ENCODE data around the gene ERC1.

ERC1 gene

DNA sequence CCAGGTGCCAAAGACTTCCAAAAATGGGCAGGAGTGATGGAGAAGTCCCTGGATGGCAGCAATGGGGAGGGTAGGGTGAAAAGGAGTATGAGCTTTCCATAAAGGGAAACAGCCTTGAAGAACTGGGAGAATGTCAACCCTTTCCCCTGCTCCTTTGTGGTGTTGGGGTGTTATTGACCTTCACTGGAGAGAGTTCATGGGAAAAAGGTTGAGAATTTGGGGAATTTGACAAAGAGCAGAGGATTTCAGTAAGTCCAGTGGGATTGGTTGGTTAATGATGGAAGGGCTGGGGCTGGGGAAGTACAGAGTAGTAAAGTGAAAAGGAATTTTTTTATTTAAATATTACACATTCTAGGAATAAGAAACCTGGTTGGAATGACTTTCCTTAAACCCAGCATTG, 116.6 kb downstream of the ERC1 start:
- H3K27ac ChIP-seq (replicated peaks) = no peak overlapping the region
- no peak overlapping the region for H3K4me3 ChIP-seq (replicated peaks; ENCODE audit: insufficient read depth, low read length)
- H3K27me3 ChIP-seq (ENCODE audit: insufficient read depth, poor library complexity, severe bottlenecking) = no peaks in the 10 kb centered on the region
- TF ChIP-seq, protein P1, sequence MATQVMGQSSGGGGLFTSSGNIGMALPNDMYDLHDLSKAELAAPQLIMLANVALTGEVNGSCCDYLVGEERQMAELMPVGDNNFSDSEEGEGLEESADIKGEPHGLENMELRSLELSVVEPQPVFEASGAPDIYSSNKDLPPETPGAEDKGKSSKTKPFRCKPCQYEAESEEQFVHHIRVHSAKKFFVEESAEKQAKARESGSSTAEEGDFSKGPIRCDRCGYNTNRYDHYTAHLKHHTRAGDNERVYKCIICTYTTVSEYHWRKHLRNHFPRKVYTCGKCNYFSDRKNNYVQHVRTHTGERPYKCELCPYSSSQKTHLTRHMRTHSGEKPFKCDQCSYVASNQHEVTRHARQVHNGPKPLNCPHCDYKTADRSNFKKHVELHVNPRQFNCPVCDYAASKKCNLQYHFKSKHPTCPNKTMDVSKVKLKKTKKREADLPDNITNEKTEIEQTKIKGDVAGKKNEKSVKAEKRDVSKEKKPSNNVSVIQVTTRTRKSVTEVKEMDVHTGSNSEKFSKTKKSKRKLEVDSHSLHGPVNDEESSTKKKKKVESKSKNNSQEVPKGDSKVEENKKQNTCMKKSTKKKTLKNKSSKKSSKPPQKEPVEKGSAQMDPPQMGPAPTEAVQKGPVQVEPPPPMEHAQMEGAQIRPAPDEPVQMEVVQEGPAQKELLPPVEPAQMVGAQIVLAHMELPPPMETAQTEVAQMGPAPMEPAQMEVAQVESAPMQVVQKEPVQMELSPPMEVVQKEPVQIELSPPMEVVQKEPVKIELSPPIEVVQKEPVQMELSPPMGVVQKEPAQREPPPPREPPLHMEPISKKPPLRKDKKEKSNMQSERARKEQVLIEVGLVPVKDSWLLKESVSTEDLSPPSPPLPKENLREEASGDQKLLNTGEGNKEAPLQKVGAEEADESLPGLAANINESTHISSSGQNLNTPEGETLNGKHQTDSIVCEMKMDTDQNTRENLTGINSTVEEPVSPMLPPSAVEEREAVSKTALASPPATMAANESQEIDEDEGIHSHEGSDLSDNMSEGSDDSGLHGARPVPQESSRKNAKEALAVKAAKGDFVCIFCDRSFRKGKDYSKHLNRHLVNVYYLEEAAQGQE (IDR thresholded peaks at IDR 0.05; ENCODE audit: insufficient replicate concordance, low read depth) = no peak
- TF ChIP-seq POLR2AphosphoS5 (IDR thresholded peaks at IDR 0.05; ENCODE audit: low read depth) (no peak), GABPA (IDR thresholded peaks at IDR 0.05; ENCODE audit: low read depth) (no peak), SPI1 (IDR thresholded peaks at IDR 0.05; ENCODE audit: borderline replicate concordance, low read depth) (no peak)
- TF ChIP-seq, protein P2, sequence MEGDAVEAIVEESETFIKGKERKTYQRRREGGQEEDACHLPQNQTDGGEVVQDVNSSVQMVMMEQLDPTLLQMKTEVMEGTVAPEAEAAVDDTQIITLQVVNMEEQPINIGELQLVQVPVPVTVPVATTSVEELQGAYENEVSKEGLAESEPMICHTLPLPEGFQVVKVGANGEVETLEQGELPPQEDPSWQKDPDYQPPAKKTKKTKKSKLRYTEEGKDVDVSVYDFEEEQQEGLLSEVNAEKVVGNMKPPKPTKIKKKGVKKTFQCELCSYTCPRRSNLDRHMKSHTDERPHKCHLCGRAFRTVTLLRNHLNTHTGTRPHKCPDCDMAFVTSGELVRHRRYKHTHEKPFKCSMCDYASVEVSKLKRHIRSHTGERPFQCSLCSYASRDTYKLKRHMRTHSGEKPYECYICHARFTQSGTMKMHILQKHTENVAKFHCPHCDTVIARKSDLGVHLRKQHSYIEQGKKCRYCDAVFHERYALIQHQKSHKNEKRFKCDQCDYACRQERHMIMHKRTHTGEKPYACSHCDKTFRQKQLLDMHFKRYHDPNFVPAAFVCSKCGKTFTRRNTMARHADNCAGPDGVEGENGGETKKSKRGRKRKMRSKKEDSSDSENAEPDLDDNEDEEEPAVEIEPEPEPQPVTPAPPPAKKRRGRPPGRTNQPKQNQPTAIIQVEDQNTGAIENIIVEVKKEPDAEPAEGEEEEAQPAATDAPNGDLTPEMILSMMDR (IDR thresholded peaks at IDR 0.05; ENCODE audit: insufficient read depth, low read length) = no peak
- no peak for DNase-seq (ENCODE audit: low read depth in 1 of 2, low spot score in 1 of 2)

DNA sequence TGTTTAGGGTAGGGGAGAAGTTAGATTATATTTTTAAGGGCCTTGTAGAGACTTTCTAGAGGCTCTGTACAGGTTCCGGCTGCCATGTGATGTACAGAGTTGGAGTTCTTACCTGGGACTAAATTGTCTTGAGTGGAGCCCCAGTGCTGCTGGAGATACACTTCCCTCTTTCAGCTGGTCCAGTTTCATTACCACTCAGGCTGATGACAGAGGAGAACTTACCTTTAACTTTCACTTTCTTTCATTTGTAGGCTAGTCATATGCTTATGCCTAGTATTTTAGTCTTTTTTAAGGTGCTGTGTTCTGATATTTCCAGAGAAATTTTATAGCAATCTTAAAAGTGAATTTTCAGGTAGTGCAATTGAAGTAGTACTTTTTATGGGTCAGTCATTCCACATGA, 117.3 kb downstream of the ERC1 start:
- Histone ChIP-seq H3K27me3 (ENCODE audit: insufficient read depth, poor library complexity, severe bottlenecking) (no peaks in the 10 kb centered on the region), H3K27ac (replicated peaks) (no peak overlapping the region), H3K4me3 (replicated peaks; ENCODE audit: insufficient read depth, low read length) (no peak overlapping the region)
- DNase-seq (ENCODE audit: low read depth in 1 of 2, low spot score in 1 of 2) = no peak
- TF ChIP-seq SPI1 (IDR thresholded peaks at IDR 0.05; ENCODE audit: borderline replicate concordance, low read depth) = peak; percentile 53; the same call in 1 of the 2 replicates
- no peak for TF ChIP-seq GABPA (IDR thresholded peaks at IDR 0.05; ENCODE audit: low read depth)

DNA sequence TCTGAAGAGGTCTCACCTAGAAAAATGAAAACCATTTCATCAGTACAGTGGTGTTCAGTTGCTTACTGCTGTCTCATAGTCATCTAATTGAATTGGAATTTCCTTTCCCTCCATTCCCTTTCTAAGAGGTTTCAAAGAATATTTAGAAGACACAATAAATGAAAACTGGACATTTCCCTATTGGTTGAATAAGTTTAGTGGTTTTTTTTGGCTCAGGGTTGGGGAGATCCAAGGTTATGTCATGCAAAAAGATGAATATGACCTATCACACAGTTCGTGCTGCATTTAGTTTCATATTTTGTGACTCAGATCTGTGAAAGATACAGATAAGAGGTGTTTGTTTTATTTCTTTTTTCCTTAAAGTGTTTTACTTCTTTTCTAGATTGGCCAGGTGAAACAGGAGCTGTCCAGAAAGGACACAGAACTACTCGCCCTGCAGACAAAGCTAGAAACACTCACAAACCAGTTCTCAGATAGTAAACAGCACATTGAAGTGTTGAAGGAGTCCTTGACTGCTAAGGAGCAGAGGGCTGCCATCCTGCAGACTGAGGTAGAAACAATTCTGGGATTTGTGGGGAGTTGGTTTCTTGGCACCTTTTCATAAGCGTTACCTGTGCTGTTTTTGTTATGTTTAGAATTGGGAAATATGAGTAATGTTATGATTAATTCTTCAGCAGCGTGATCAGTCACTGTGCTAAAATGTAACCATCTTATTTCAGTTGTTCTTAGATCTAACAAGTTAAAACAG, 124.6 kb downstream of the ERC1 start:
- DNase-seq (ENCODE audit: low read depth in 1 of 2, low spot score in 1 of 2) = no peak
- H3K27ac ChIP-seq (replicated peaks) = no peak overlapping the region
- TF ChIP-seq, protein P2 (IDR thresholded peaks at IDR 0.05; ENCODE audit: insufficient read depth, low read length) = no peak
- no peak for TF ChIP-seq SPI1 (IDR thresholded peaks at IDR 0.05; ENCODE audit: borderline replicate concordance, low read depth)
- TF ChIP-seq, protein P1 (IDR thresholded peaks at IDR 0.05; ENCODE audit: insufficient replicate concordance, low read depth) = no peak
- no peak for TF ChIP-seq GABPA (IDR thresholded peaks at IDR 0.05; ENCODE audit: low read depth)
- no peak for TF ChIP-seq POLR2AphosphoS5 (IDR thresholded peaks at IDR 0.05; ENCODE audit: low read depth)
- H3K4me3 ChIP-seq (replicated peaks; ENCODE audit: insufficient read depth, low read length) = no peak overlapping the region
- H3K27me3 ChIP-seq (ENCODE audit: insufficient read depth, poor library complexity, severe bottlenecking) = no peaks in the 10 kb centered on the region

DNA sequence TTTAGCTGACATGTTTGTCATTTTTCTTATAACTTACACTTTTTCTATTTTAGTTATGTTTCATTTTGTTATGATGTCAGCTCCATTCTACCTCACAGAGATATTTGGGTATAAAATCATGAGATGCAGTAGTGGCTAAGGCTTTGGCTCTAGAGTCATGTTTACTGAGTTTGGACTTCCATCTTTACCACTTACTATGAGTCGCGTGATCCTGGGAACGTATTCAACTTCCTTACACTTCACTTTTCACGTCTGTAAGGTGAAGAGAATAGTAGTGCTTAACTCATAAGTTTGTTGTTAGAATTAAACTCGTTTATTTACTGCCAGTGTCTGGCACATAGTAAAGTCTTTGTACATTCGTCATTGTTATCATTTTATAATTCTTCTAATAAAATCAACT, 126.3 kb downstream of the ERC1 start:
- no peaks in the 10 kb centered on the region for H3K27me3 ChIP-seq (ENCODE audit: insufficient read depth, poor library complexity, severe bottlenecking)
- H3K27ac ChIP-seq (replicated peaks) = no peak overlapping the region
- no peak overlapping the region for H3K4me3 ChIP-seq (replicated peaks; ENCODE audit: insufficient read depth, low read length)
- TF ChIP-seq POLR2AphosphoS5 (IDR thresholded peaks at IDR 0.05; ENCODE audit: low read depth) (no peak), GABPA (IDR thresholded peaks at IDR 0.05; ENCODE audit: low read depth) (no peak), SPI1 (IDR thresholded peaks at IDR 0.05; ENCODE audit: borderline replicate concordance, low read depth) (no peak)
- TF ChIP-seq, protein P1 (IDR thresholded peaks at IDR 0.05; ENCODE audit: insufficient replicate concordance, low read depth) = no peak
- TF ChIP-seq, protein P2 (IDR thresholded peaks at IDR 0.05; ENCODE audit: insufficient read depth, low read length) = no peak
- DNase-seq (ENCODE audit: low read depth in 1 of 2, low spot score in 1 of 2) = no peak
